PFSK-1 (cell line): ENCODE results near the gene TMEM132D.

Source experiments
- FOXP2 ChIP-seq: optimal IDR thresholded peaks from 2 replicates; pipeline ENCODE3; 2011; ENCODE audit warnings: borderline replicate concordance, control low read depth, inconsistent platforms; ENCODE audit not compliant: insufficient read depth; ENCODE audit errors: extremely low read length, extremely low read depth
- POLR2AphosphoS5 ChIP-seq: IDR thresholded peaks from 2 replicates; pipeline ENCODE4 v1.6.1; 2012; ENCODE audit warnings: low read depth, mild to moderate bottlenecking, control low read depth, low read length, moderate library complexity
- REST ChIP-seq, 2 experiments: IDR thresholded peaks; 2 replicates each; pipeline versions ENCODE4 v1.6.1 to v1.8.0; 2011 to 2012; ENCODE audit warnings: low read depth in 2 of 2, low read length in 2 of 2, control low read depth in 1 of 2, inconsistent platforms in 1 of 2, mild to moderate bottlenecking in 1 of 2, moderate library complexity in 1 of 2; ENCODE audit not compliant: insufficient read depth in 1 of 2
- SIN3A ChIP-seq: IDR thresholded peaks from 2 replicates; pipeline ENCODE4 v1.6.1; 2012; ENCODE audit warnings: mild to moderate bottlenecking, low read length, moderate library complexity, borderline replicate concordance; ENCODE audit not compliant: insufficient read depth
- TAF1 ChIP-seq: IDR thresholded peaks from 2 replicates; pipeline ENCODE4 v1.6.1; 2012; ENCODE audit warnings: low read length, control low read depth, borderline replicate concordance; ENCODE audit not compliant: insufficient read depth

- TF ChIP-seq TAF1 (no peak), POLR2AphosphoS5 (no peak), REST (IDR thresholded peaks at IDR 0.05; ENCODE audit: insufficient read depth in 1 of 2, low read depth in 2 of 2, low read length in 2 of 2) (no peak), SIN3A (no peak), FOXP2 (no peak)
These were observed 284.6 kb downstream of the TMEM132D start for GRCh38 chr12:129619271-129619670.
